Nephron progenitor cell (in vitro differentiated cells): ENCODE results near the gene BLCAP.

Experiments used
- DNase-seq: peaks from one replicate; pipeline ENCODE4 v3.0.0; 2021
- H3K27ac Mint-ChIP-seq: 2 replicates; pipeline ENCODE4 v1.8.0; 2021; ENCODE audit warnings: mild to moderate bottlenecking, moderate library complexity, mixed read lengths
- H3K27me3 Mint-ChIP-seq: 2 replicates; pipeline ENCODE4 v1.8.0; 2021; ENCODE audit warnings: mild to moderate bottlenecking, low read depth, mixed read lengths; ENCODE audit not compliant: poor library complexity
- H3K36me3 Mint-ChIP-seq: 2 replicates; pipeline ENCODE4 v1.8.0; 2021; ENCODE audit warnings: low read depth, mixed read lengths
- H3K4me1 Mint-ChIP-seq: 2 replicates; pipeline ENCODE4 v1.8.0; 2021; ENCODE audit warnings: mixed read lengths
- H3K4me3 Mint-ChIP-seq: 2 replicates; pipeline ENCODE4 v1.8.0; 2021; ENCODE audit warnings: mild to moderate bottlenecking, moderate library complexity, mixed read lengths
- H3K9me3 Mint-ChIP-seq: 2 replicates; pipeline ENCODE4 v1.8.0; 2021; ENCODE audit warnings: mild to moderate bottlenecking, moderate library complexity, mixed read lengths
- CTCF ChIP-seq: fragments of 200-600 bp; sonication (generic); IDR thresholded peaks from 2 replicates; pipeline ENCODE4 v1.5.0; 2021; ENCODE audit warnings: antibody characterized with exemption

BLCAP gene

GRCh38 chr20:37524859-37525708 lies 2.6 kb downstream of the BLCAP start:
- peaks cover 70% of the 10 kb centered on the region for H3K4me1 Mint-ChIP-seq
- TF ChIP-seq CTCF = no peak

GRCh38 chr20:37523911-37524700 lies 3.6 kb downstream of the BLCAP start:
- peaks cover 15% of the 10 kb centered on the region for H3K9me3 Mint-ChIP-seq
- H3K4me1 Mint-ChIP-seq = peaks cover 76% of the 10 kb centered on the region
- H3K4me3 Mint-ChIP-seq = peak overlapping the region; percentile 94

More at GRCh38 chr20:37524859-37525708, 2.6 kb downstream of the BLCAP start:
- H3K27ac Mint-ChIP-seq = peak overlapping the region; percentile 16
- H3K9me3 Mint-ChIP-seq = peaks cover 15% of the 10 kb centered on the region
- H3K27me3 Mint-ChIP-seq = peaks cover 3% of the 10 kb centered on the region
- H3K36me3 Mint-ChIP-seq = peaks cover 27% of the 10 kb centered on the region
- no peak for DNase-seq
- peak overlapping the region; percentile 94 for H3K4me3 Mint-ChIP-seq

GRCh38 chr20:37523012-37523391 lies 4.7 kb downstream of the BLCAP start:
- Mint-ChIP-seq H3K4me1 (peaks cover 78% of the 10 kb centered on the region), H3K9me3 (peaks cover 15% of the 10 kb centered on the region), H3K27ac (no peak overlapping the region), H3K4me3 (peak overlapping the region; percentile 69), H3K27me3 (peaks cover 7% of the 10 kb centered on the region), H3K36me3 (peaks cover 32% of the 10 kb centered on the region)
- no peak for DNase-seq
- TF ChIP-seq CTCF = no peak

More at GRCh38 chr20:37523911-37524700, 3.6 kb downstream of the BLCAP start:
- no peak for DNase-seq
- H3K27me3 Mint-ChIP-seq = peaks cover 5% of the 10 kb centered on the region
- peaks cover 30% of the 10 kb centered on the region for H3K36me3 Mint-ChIP-seq
- TF ChIP-seq CTCF = no peak
- H3K27ac Mint-ChIP-seq = peak overlapping the region; percentile 73

- H3K4me1 Mint-ChIP-seq = peaks cover 84% of the 10 kb centered on the region
- H3K27me3 Mint-ChIP-seq = peaks cover 7% of the 10 kb centered on the region
- H3K27ac Mint-ChIP-seq = no peak overlapping the region
- no peak for TF ChIP-seq CTCF
- no peak for DNase-seq
- peak overlapping the region; percentile 88 for H3K4me3 Mint-ChIP-seq
- peaks cover 32% of the 10 kb centered on the region for H3K36me3 Mint-ChIP-seq
- H3K9me3 Mint-ChIP-seq = peaks cover 15% of the 10 kb centered on the region
These were observed 5.2 kb downstream of the BLCAP start for GRCh38 chr20:37522260-37523011.

GRCh38 chr20:37521061-37521771 lies 6.5 kb downstream of the BLCAP start, which contains the start of gene NNAT:
Gene NNAT (plus strand): TSS chr20:37521250. CDS start chr20:37521332, 82 bp downstream.
- peak; percentile 75 for DNase-seq
- H3K4me1 Mint-ChIP-seq = peaks cover 87% of the 10 kb centered on the region
- peak within 1 kb of the TSS; percentile 67 for H3K27ac Mint-ChIP-seq
- peaks cover 7% of the 10 kb centered on the region for H3K27me3 Mint-ChIP-seq
- TF ChIP-seq CTCF = no peak
- peaks cover 15% of the 10 kb centered on the region for H3K9me3 Mint-ChIP-seq
- peak within 1 kb of the TSS; percentile 88 for H3K4me3 Mint-ChIP-seq
- peaks cover 32% of the 10 kb centered on the region for H3K36me3 Mint-ChIP-seq
